HG03571 (cell line): ENCODE data around the gene IL17D.

Experiments
- ATAC-seq: cut with Tn5 transposase; IDR thresholded peaks from one replicate; pipeline ENCODE4 v1.9.1; 2021; ENCODE audit not compliant: unreplicated experiment

The IL17D gene

GRCh38 chr13:20689291-20689690, 14.2 kb upstream of the IL17D start:
- no peak for ATAC-seq

GRCh38 chr13:20691616-20692015, 11.9 kb upstream of the IL17D start:
- ATAC-seq, result no peak

- ATAC-seq, result no peak
Measured at GRCh38 chr13:20696073-20696472, 7.4 kb upstream of the IL17D start.

- ATAC-seq, result no peak
Measured at GRCh38 chr13:20699715-20700114, 3.8 kb upstream of the IL17D start.

- ATAC-seq, result no peak
Measured at GRCh38 chr13:20700288-20700687, 3.2 kb upstream of the IL17D start.

- ATAC-seq, result no peak
Measured at GRCh38 chr13:20701461-20701860, 2.0 kb upstream of the IL17D start.

DNA sequence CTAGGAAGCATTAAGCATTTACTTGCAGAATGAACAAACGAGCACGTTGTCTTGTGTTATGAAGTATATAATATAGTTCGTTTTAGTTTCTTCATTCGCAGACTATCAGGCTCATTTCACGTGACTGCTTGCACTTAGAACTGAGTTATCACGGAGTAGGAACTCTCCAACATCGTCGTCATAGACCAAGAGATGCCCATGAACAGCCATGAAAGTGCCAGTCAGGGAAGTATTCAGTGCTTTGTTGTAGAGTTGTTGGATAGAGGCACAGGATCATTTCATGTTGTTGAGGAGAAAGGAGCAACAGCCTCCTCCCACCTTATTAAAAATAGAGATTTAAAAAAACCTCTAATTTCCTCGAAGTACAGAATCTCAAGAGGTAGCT, 977 bp upstream of the IL17D start:
- no peak for ATAC-seq

DNA sequence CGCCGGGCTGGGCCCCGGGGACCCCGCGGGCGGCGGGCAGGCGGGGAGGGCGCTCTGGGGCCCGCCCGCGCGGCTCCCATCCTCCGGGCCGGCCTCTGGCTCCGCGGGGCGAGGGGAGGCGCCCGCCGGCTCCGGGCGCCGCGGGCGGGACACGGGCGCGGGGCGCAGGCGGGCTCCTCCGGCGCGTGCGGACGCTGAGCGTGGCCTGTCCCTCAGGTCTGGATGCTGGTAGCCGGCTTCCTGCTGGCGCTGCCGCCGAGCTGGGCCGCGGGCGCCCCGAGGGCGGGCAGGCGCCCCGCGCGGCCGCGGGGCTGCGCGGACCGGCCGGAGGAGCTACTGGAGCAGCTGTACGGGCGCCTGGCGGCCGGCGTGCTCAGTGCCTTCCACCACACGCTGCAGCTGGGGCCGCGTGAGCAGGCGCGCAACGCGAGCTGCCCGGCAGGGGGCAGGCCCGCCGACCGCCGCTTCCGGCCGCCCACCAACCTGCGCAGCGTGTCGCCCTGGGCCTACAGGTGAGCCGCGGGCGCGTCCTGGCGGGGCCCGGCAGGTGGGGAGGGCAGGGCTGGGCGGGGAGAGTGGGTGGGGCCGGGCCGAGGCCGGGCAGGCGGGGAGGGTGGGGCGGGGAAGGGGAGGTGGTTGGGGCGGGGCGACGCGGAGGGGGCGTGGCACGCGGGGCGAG, 420 bp downstream of the IL17D start:
- ATAC-seq, result peak; percentile 81

- no peak for ATAC-seq
Measured at GRCh38 chr13:20704459-20705069, 1.1 kb downstream of the IL17D start.

DNA sequence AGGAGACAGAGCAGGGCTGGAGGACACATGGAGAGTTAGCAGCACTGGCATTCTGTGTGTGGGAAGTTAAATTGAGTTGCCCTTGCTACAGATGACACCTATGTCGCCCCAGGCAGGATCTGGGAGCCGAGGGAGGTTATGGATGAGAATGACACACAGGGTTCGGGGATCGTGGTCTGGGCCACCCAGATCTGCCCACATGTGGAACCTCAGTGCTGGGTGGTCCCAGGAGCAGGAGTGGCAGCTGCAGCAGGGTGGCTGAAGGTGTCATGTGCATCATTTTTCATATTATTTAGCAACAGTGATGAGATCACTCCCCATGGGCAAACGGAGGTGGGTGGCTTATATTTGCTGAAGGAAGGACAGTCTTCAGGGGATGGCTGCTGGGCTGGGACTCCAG, 3.2 kb downstream of the IL17D start:
- no peak for ATAC-seq

DNA sequence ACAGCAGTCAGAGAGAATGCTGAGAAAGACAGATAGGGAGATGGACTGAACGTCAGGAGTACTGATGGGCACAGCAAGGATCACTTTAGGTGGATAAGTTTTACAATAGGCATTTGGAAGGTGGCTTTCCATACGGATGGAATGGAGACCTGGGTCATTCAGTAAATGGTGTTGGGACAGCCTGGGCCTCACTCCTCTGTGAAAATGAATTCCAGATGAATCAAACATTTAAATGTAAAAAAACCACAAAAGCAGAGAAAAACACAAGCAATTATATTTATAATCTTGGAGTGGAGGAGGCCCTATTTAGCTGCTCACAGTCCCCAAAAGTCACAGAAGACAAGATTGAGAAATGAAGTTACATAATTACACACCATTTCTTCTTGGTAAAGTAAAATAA, 4.7 kb downstream of the IL17D start:
- no peak for ATAC-seq

DNA sequence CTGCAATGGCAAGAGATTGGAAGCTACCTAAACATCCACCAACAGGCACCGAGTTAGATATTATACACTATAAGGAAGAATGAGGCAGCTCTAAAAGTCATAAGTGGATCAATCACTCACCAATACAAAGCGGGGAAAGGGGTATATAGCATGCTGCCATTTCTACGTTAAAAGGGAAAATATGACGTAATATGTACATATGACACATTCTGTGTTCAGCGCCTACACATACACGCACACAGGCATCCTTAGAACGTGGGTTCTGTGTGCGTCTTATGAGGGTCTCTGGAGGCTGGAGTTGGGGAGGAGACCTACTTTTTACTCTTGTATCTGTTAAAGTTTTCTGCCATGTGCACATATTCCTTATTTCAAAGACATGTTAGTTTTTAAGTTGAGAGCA, 5.9 kb downstream of the IL17D start:
- ATAC-seq, result no peak

DNA sequence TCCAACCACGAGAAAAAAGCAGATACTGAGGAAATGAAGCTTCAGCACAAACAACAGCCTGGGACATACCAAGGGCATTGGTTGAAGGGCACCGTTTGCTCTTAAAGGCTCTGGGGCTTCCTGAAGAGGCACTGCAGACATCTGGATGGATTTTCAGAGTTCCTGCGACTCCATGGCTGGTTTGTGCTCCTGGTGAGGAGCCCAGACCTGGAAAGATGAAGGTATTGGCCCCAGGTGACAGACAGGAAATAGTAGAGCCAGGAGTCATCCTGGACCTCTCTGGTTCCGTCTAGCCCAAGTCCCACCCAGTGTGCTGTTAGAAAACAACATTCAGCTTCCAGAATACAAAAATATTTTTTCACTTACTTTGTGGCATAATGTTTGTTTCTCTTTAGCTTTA, 6.3 kb downstream of the IL17D start:
- ATAC-seq, result no peak

- ATAC-seq, result no peak
Measured at GRCh38 chr13:20711301-20712044, 8.0 kb downstream of the IL17D start.

DNA sequence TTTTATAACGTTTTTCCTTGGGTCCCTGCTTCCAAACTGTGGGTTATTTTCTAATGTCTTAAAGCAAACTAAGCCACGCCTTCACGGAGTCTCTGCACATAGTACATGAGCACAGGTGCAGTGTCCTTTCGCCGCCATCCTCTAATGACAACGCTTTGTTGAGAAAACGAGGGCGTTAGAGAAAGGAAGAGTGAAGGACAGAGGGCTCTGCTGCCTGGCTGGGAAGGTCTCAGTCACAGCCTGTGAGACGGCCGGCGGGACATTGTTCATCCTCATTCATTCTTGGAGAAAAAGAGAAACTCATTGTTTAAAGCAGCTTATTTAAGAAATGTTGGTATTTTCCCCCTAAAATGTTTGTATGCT, 9.5 kb downstream of the IL17D start:
- no peak for ATAC-seq

GRCh38 chr13:20713751-20714150, 10.3 kb downstream of the IL17D start:
- no peak for ATAC-seq

- ATAC-seq, result no peak
Measured at GRCh38 chr13:20714161-20714560, 10.7 kb downstream of the IL17D start.

- no peak for ATAC-seq
Measured at GRCh38 chr13:20714563-20715329, 11.2 kb downstream of the IL17D start.

GRCh38 chr13:20715330-20715712, 11.8 kb downstream of the IL17D start:
- ATAC-seq, result no peak

- ATAC-seq, result no peak
Measured at GRCh38 chr13:20716951-20717350, 13.5 kb downstream of the IL17D start.
